SK-N-SH treated with all-trans-retinoic acid at 6 μM for 48 hours (cell line): ENCODE measurements around the gene P3H3.

Experiments
- ATAC-seq: fragments of 200-7000 bp; cut with Tn5 transposase; 3 replicates; pipeline ENCODE4 v1.9.1; 2020; ENCODE audit warnings: mild to moderate bottlenecking, moderate library complexity
- ARNTL ChIP-seq: fragments of 450-650 bp; formaldehyde crosslinking; IDR thresholded peaks from 2 replicates; pipeline ENCODE4 v1.5.0; 2020; ENCODE audit warnings: low read depth, mild to moderate bottlenecking, moderate library complexity, borderline replicate concordance
- BACH2 ChIP-seq: fragments of 250-450 bp; sonication (Bioruptor Pico); IDR thresholded peaks from 2 replicates; pipeline ENCODE4 v1.9.0; 2021; ENCODE audit warnings: mild to moderate bottlenecking, borderline replicate concordance
- CREB5 ChIP-seq: fragments of 250-450 bp; sonication (Bioruptor Pico); IDR thresholded peaks from 2 replicates; pipeline ENCODE4 v1.5.1; 2020; ENCODE audit warnings: low read depth, mild to moderate bottlenecking, moderate library complexity
- CSDC2 ChIP-seq: fragments of 250-450 bp; sonication (Bioruptor Pico); IDR thresholded peaks from 2 replicates; pipeline ENCODE4 v1.5.0; 2020; ENCODE audit warnings: mild to moderate bottlenecking, moderate library complexity
- CSRNP3 ChIP-seq: fragments of 250-450 bp; sonication (Bioruptor Pico); IDR thresholded peaks from 2 replicates; pipeline ENCODE4 v1.5.1; 2021; ENCODE audit warnings: mild to moderate bottlenecking, moderate library complexity
- ESRRG ChIP-seq: fragments of 250-450 bp; sonication (Bioruptor Pico); IDR thresholded peaks from 2 replicates; pipeline ENCODE4 v1.6.1; 2021; ENCODE audit warnings: mild to moderate bottlenecking
- GLIS3 ChIP-seq: fragments of 250-450 bp; sonication (Bioruptor Pico); IDR thresholded peaks from 2 replicates; pipeline ENCODE4 v1.5.0; 2020; ENCODE audit warnings: mild to moderate bottlenecking, moderate library complexity
- ISL1 ChIP-seq: fragments of 250-450 bp; sonication (Bioruptor Pico); IDR thresholded peaks from 2 replicates; pipeline ENCODE4 v2.1.2; 2022; ENCODE audit warnings: mild to moderate bottlenecking, moderate library complexity
- PATZ1 ChIP-seq: fragments of 250-450 bp; sonication (Bioruptor Pico); IDR thresholded peaks from 2 replicates; pipeline ENCODE4 v1.8.0; 2020; ENCODE audit warnings: mild to moderate bottlenecking, moderate library complexity, borderline replicate concordance
- PPARA ChIP-seq: fragments of 250-450 bp; sonication (Bioruptor Pico); IDR thresholded peaks from 2 replicates; pipeline ENCODE4 v1.5.0; 2020; ENCODE audit warnings: mild to moderate bottlenecking, borderline replicate concordance
- SNAI2 ChIP-seq: fragments of 250-450 bp; sonication (Bioruptor Pico); IDR thresholded peaks from 2 replicates; pipeline ENCODE4 v1.5.0; 2020; ENCODE audit warnings: mild to moderate bottlenecking, moderate library complexity
- TCF4 ChIP-seq: fragments of 250-450 bp; sonication (Bioruptor Pico); IDR thresholded peaks from 2 replicates; pipeline ENCODE4 v1.8.0; 2021; ENCODE audit warnings: mild to moderate bottlenecking, moderate library complexity, borderline replicate concordance
- TOX ChIP-seq: fragments of 250-450 bp; sonication (Bioruptor Pico); IDR thresholded peaks from 2 replicates; pipeline ENCODE4 v1.8.0; 2021; ENCODE audit warnings: mild to moderate bottlenecking, moderate library complexity, borderline replicate concordance
- TSHZ2 ChIP-seq: fragments of 250-450 bp; sonication (Bioruptor Pico); IDR thresholded peaks from 2 replicates; pipeline ENCODE4 v1.5.0; 2020; ENCODE audit warnings: mild to moderate bottlenecking, moderate library complexity
- ZFP3 ChIP-seq: fragments of 250-450 bp; sonication (Bioruptor Pico); IDR thresholded peaks from 2 replicates; pipeline ENCODE4 v1.5.0; 2020; ENCODE audit warnings: mild to moderate bottlenecking, moderate library complexity
- ZFP30 ChIP-seq: fragments of 450-650 bp; formaldehyde crosslinking; IDR thresholded peaks from 2 replicates; pipeline ENCODE4 v1.5.0; 2022; ENCODE audit warnings: mild to moderate bottlenecking, moderate library complexity
- ZNF565 ChIP-seq: fragments of 450-650 bp; formaldehyde crosslinking; conservative IDR thresholded peaks from 2 replicates; pipeline ENCODE4 v1.5.0; 2020; ENCODE audit warnings: low read depth, mild to moderate bottlenecking, moderate library complexity
- ZNF70 ChIP-seq: fragments of 450-650 bp; formaldehyde crosslinking; IDR thresholded peaks from 2 replicates; pipeline ENCODE4 v1.5.0; 2020; ENCODE audit warnings: mild to moderate bottlenecking, moderate library complexity
- ZNF8 ChIP-seq: fragments of 450-650 bp; formaldehyde crosslinking; IDR thresholded peaks from 2 replicates; pipeline ENCODE4 v1.5.0; 2020; ENCODE audit warnings: mild to moderate bottlenecking, moderate library complexity

Gene P3H3

GRCh38 chr12:6818645-6819044 is 9.6 kb upstream of the P3H3 start:
- ATAC-seq, result no peak

GRCh38 chr12:6819106-6820030 is 8.8 kb upstream of the P3H3 start:
- ATAC-seq, result no peak
- TF ChIP-seq ZFP30 (CRISPR knock-in tag) (no peak), TSHZ2 (no peak), CREB5 (CRISPR knock-in tag) (no peak), PPARA (no peak), ZNF8 (CRISPR knock-in tag) (no peak), PATZ1 (CRISPR knock-in tag) (no peak), ZNF565 (CRISPR knock-in tag) (no peak), TOX (CRISPR knock-in tag) (no peak), CSRNP3 (CRISPR knock-in tag) (no peak), BACH2 (CRISPR knock-in tag) (no peak)

More at GRCh38 chr12:6818645-6819044, 9.6 kb upstream of the P3H3 start:
- TF ChIP-seq GLIS3 (CRISPR knock-in tag) (no peak), ZNF70 (CRISPR knock-in tag) (no peak), CSDC2 (no peak), TCF4 (no peak), CSRNP3 (CRISPR knock-in tag) (no peak), PATZ1 (CRISPR knock-in tag) (no peak), ARNTL (CRISPR knock-in tag) (no peak), SNAI2 (CRISPR knock-in tag) (no peak), ZFP3 (no peak), TOX (CRISPR knock-in tag) (no peak), ISL1 (no peak), CREB5 (CRISPR knock-in tag) (no peak), ESRRG (CRISPR knock-in tag) (no peak)
